HEK293 (cell line): Measurements from ENCODE around the gene MAP1LC3A.
"Not testable (repeated sequence)": the region's sequence is repeated elsewhere in the genome, so short reads cannot be mapped to it uniquely, and the experiment has no call there.

ENCODE experiments used
- CTCF ChIA-PET: fragments of 350-600 bp; formaldehyde crosslinking; extraction: SDS; loops from one replicate; lab custom pipeline; 2021; ENCODE audit warnings: antibody characterized with exemption; lab: Yijun Ruan, JAX
- POLR2A ChIA-PET: fragments of 300-600 bp; formaldehyde crosslinking; extraction: SDS; loops from one replicate; lab custom pipeline; 2020; ENCODE audit warnings: antibody characterized with exemption, inconsistent platforms; lab: Yijun Ruan, JAX
- H3K27ac ChIP-seq: fragments of 200-500 bp; sonication (Bioruptor generic); 2 replicates; pipeline ENCODE4 v1.5.1; 2014; ENCODE audit warnings: low read depth, low read length, control low read depth, inconsistent platforms; ENCODE audit errors: extremely low read depth
- H3K36me3 ChIP-seq, 2 experiments: fragments of 200-500 bp in 1 of 2; sonication (Bioruptor generic) in 1 of 2; 1 replicate in 1 of 2; 2 replicates in 1 of 2; pipeline ENCODE4 v1.5.1; 2014 to 2017; ENCODE audit warnings: inconsistent platforms in 2 of 2, low read length in 2 of 2; ENCODE audit not compliant: control insufficient read depth in 2 of 2, insufficient read depth in 1 of 2
- H3K4me1 ChIP-seq: fragments of 200-500 bp; sonication (Bioruptor generic); 2 replicates; pipeline ENCODE4 v1.5.1; 2014; ENCODE audit warnings: mild to moderate bottlenecking, low read length, inconsistent platforms; ENCODE audit not compliant: control insufficient read depth, insufficient read depth
- H3K4me3 ChIP-seq: 2 replicates; pipeline ENCODE4 v1.5.1; 2011; ENCODE audit warnings: low read depth, mild to moderate bottlenecking, control low read depth, low read length, moderate library complexity
- H3K9me3 ChIP-seq: fragments of 200-500 bp; sonication (Bioruptor generic); 2 replicates; pipeline ENCODE4 v1.5.1; 2014; ENCODE audit warnings: low read depth, low read length, inconsistent platforms; ENCODE audit not compliant: control insufficient read depth, insufficient read depth
- BCL11A ChIP-seq: fragments of 450-650 bp; formaldehyde crosslinking; IDR thresholded peaks from 2 replicates; pipeline ENCODE4 v1.5.1; 2016; ENCODE audit warnings: low read depth, missing biosample characterization, missing genetic modification characterization
- BCL6B ChIP-seq: fragments of 450-650 bp; formaldehyde crosslinking; IDR thresholded peaks from 2 replicates; pipeline ENCODE4 v1.5.1; 2017; ENCODE audit warnings: missing biosample characterization, missing genetic modification characterization
- FEZF1 ChIP-seq: fragments of 450-650 bp; formaldehyde crosslinking; IDR thresholded peaks from 2 replicates; pipeline ENCODE4 v1.5.1; 2016; ENCODE audit warnings: missing biosample characterization, missing genetic modification characterization
- HOXD13 ChIP-seq: sonication (generic); formaldehyde crosslinking; IDR thresholded peaks from 2 replicates; pipeline ENCODE4 v1.8.0; 2022; ENCODE audit warnings: missing genetic modification reagents, borderline replicate concordance
- KLF8 ChIP-seq: fragments of 450-650 bp; formaldehyde crosslinking; IDR thresholded peaks from 2 replicates; pipeline ENCODE4 v1.5.1; 2016; ENCODE audit warnings: missing biosample characterization, missing genetic modification characterization
- KLF9 ChIP-seq: fragments of 450-650 bp; formaldehyde crosslinking; IDR thresholded peaks from 2 replicates; pipeline ENCODE4 v1.5.1; 2016; ENCODE audit warnings: missing biosample characterization, missing genetic modification characterization, low read depth
- OSR2 ChIP-seq: fragments of 450-650 bp; formaldehyde crosslinking; IDR thresholded peaks from 2 replicates; pipeline ENCODE4 v1.5.1; 2016; ENCODE audit warnings: missing biosample characterization, missing genetic modification characterization
- PRDM1 ChIP-seq: fragments of 450-650 bp; formaldehyde crosslinking; IDR thresholded peaks from 2 replicates; pipeline ENCODE4; 2016; ENCODE audit warnings: missing biosample characterization, missing genetic modification characterization
- PRDM6 ChIP-seq: fragments of 450-650 bp; formaldehyde crosslinking; IDR thresholded peaks from 2 replicates; pipeline ENCODE4 v1.5.1; 2017; ENCODE audit warnings: missing biosample characterization, missing genetic modification characterization
- SALL2 ChIP-seq: fragments of 450-650 bp; formaldehyde crosslinking; IDR thresholded peaks from 2 replicates; pipeline ENCODE4 v1.5.0; 2017; ENCODE audit warnings: missing biosample characterization, mild to moderate bottlenecking, missing genetic modification characterization, borderline replicate concordance
- SETDB1 ChIP-seq: IDR thresholded peaks from one replicate; pipeline ENCODE4 v1.6.1; 2017; ENCODE audit warnings: mild to moderate bottlenecking, low read length, moderate library complexity, mixed read lengths; ENCODE audit not compliant: insufficient read length
- SP7 ChIP-seq: fragments of 450-650 bp; formaldehyde crosslinking; IDR thresholded peaks from 2 replicates; pipeline ENCODE4 v1.5.1; 2016; ENCODE audit warnings: missing biosample characterization, missing genetic modification characterization
- TSHZ1 ChIP-seq: fragments of 450-650 bp; formaldehyde crosslinking; IDR thresholded peaks from 2 replicates; pipeline ENCODE4 v1.5.1; 2016; ENCODE audit warnings: missing biosample characterization, missing genetic modification characterization, borderline replicate concordance
- ZBTB49 ChIP-seq: fragments of 450-650 bp; formaldehyde crosslinking; IDR thresholded peaks from 2 replicates; pipeline ENCODE4 v1.5.1; 2016; ENCODE audit warnings: missing biosample characterization, missing genetic modification characterization, low read depth
- ZEB2 ChIP-seq: fragments of 450-650 bp; formaldehyde crosslinking; IDR thresholded peaks from 2 replicates; pipeline ENCODE4 v1.5.1; 2016; ENCODE audit warnings: missing biosample characterization, missing genetic modification characterization
- ZNF214 ChIP-seq: fragments of 450-650 bp; formaldehyde crosslinking; IDR thresholded peaks from 2 replicates; pipeline ENCODE4 v1.5.1; 2017; ENCODE audit warnings: missing biosample characterization, mild to moderate bottlenecking, missing genetic modification characterization, borderline replicate concordance
- ZNF366 ChIP-seq: fragments of 450-650 bp; formaldehyde crosslinking; conservative IDR thresholded peaks from 2 replicates; pipeline ENCODE4 v1.5.1; 2016; ENCODE audit warnings: missing biosample characterization, missing genetic modification characterization
- ZNF48 ChIP-seq: fragments of 450-650 bp; formaldehyde crosslinking; IDR thresholded peaks from 2 replicates; pipeline ENCODE4 v1.5.1; 2016; ENCODE audit warnings: missing biosample characterization, missing genetic modification characterization
- ZNF561 ChIP-seq: fragments of 450-650 bp; IDR thresholded peaks from 2 replicates; pipeline ENCODE4 v1.5.1; 2018; ENCODE audit warnings: missing biosample characterization, missing genetic modification characterization, borderline replicate concordance
- ZNF580 ChIP-seq: fragments of 450-650 bp; formaldehyde crosslinking; IDR thresholded peaks from 2 replicates; pipeline ENCODE4 v1.5.1; 2016; ENCODE audit warnings: missing biosample characterization, missing genetic modification characterization
- ZNF677 ChIP-seq: fragments of 450-650 bp; IDR thresholded peaks from 2 replicates; pipeline ENCODE4 v1.5.0; 2018; ENCODE audit warnings: missing biosample characterization, mild to moderate bottlenecking, missing genetic modification characterization, moderate library complexity
- ZNF791 ChIP-seq: fragments of 450-650 bp; formaldehyde crosslinking; IDR thresholded peaks from 2 replicates; pipeline ENCODE4 v1.5.1; 2016; ENCODE audit warnings: missing biosample characterization, missing genetic modification characterization
- ZNF837 ChIP-seq: fragments of 450-650 bp; formaldehyde crosslinking; IDR thresholded peaks from 2 replicates; pipeline ENCODE4 v1.5.1; 2016; ENCODE audit warnings: missing biosample characterization, missing genetic modification characterization
- ZSCAN23 ChIP-seq: fragments of 450-650 bp; formaldehyde crosslinking; IDR thresholded peaks from 2 replicates; pipeline ENCODE4 v1.5.1; 2016; ENCODE audit warnings: missing biosample characterization, missing genetic modification characterization

Gene MAP1LC3A

GRCh38 chr20:34512955-34513419 is 45.5 kb upstream of the MAP1LC3A start (continued):
- no peak for TF ChIP-seq KLF8 (tag by site-specific recombination)
- no peak for TF ChIP-seq KLF9 (tag by site-specific recombination)
- no peak for TF ChIP-seq ZNF214 (tag by site-specific recombination)
- no peak for TF ChIP-seq FEZF1 (tag by site-specific recombination)
- TF ChIP-seq TSHZ1, result no peak
- TF ChIP-seq ZNF791 (tag by site-specific recombination), result no peak
- TF ChIP-seq, all 188 proteins: peak for 0

- POLR2A ChIA-PET, result interaction anchor here (3.4 kb wide), 1 partner anchor 202 kb away, joined by 17 read pairs; no protein-coding TSS in a partner anchor
- CTCF ChIA-PET, result interaction anchor here (0.6 to 6.5 kb wide), 5 partner anchors 9 to 201 kb away, joined by 3 to 57 read pairs (median 4); no protein-coding TSS in a partner anchor
Measured at GRCh38 chr20:34514034-34514433, 44.5 kb upstream of the MAP1LC3A start.

GRCh38 chr20:34514897-34515483 is 43.5 kb upstream of the MAP1LC3A start:
- ChIA-PET CTCF (interaction anchor here (0.6 to 6.5 kb wide), 5 partner anchors 8 to 255 kb away, joined by 3 to 57 read pairs (median 4); no protein-coding TSS in a partner anchor), POLR2A (interaction anchor here (0.8 to 3.4 kb wide), 8 partner anchors 11 to 212 kb away, joined by 3 to 20 read pairs (median 14); partner anchors contain the start of genes AHCY, ITCH and MAP1LC3A)
- no peaks in the 10 kb centered on the region for H3K9me3 ChIP-seq
- H3K4me1 ChIP-seq, result no peaks in the 10 kb centered on the region
- peaks cover 4 to 29% of the 10 kb centered on the region in 2 experiments; a peak in 2 of 3 replicates for H3K36me3 ChIP-seq
- peak overlapping the region; percentile 80 for H3K4me3 ChIP-seq
- peak overlapping the region; percentile 87 for H3K27ac ChIP-seq
- TF ChIP-seq BCL11A (tag by site-specific recombination) (no peak), PRDM6 (tag by site-specific recombination) (no peak), SETDB1 (peak; percentile 61), ZNF580 (tag by site-specific recombination) (no peak), ZNF677 (tag by site-specific recombination) (no peak), OSR2 (tag by site-specific recombination) (peak; percentile 44; the same call in 1 of the 2 replicates), HOXD13 (CRISPR knock-in tag) (no peak), SP7 (no peak), ZNF48 (tag by site-specific recombination) (no peak), ZNF837 (tag by site-specific recombination) (no peak), ZBTB49 (no peak), ZNF561 (tag by site-specific recombination) (no peak), ZNF366 (tag by site-specific recombination) (0 out of 2 replicates have a peak, but pooled peaks have one; percentile 20), ZEB2 (tag by site-specific recombination) (0 out of 2 replicates have a peak, but pooled peaks have one; percentile 27), BCL6B (tag by site-specific recombination) (no peak), SALL2 (tag by site-specific recombination) (no peak), ZSCAN23 (tag by site-specific recombination) (no peak)

More at GRCh38 chr20:34514034-34514433, 44.5 kb upstream of the MAP1LC3A start:
- H3K4me3 ChIP-seq, H3K27ac ChIP-seq, H3K9me3 ChIP-seq, H3K4me1 ChIP-seq: not testable (repeated sequence)
- peaks cover 4 to 25% of the 10 kb centered on the region in 2 experiments; a peak in 2 of 3 replicates for H3K36me3 ChIP-seq
- TF ChIP-seq PRDM1, result 0 out of 2 replicates have a peak, but pooled peaks have one; percentile 19
